Osteoblast (primary cell): ENCODE results near the gene MRPL54. TPM values are rescaled to one million over a fixed set of nuclear protein-coding genes. Genes with fewer than 3 reads are reported as not detected.

Experiments used
- DNase-seq: peaks from one replicate; pipeline ENCODE4 v3.0.0; 2011; ENCODE audit warnings: low spot score, mixed read lengths; ENCODE audit not compliant: insufficient read length; ENCODE audit errors: missing footprints
- H2AFZ ChIP-seq: 2 replicates; pipeline ENCODE4 v1.6.0; 2011; ENCODE audit warnings: mild to moderate bottlenecking, low read length
- H3K27ac ChIP-seq: 2 replicates; pipeline ENCODE4 v1.5.1; 2011; ENCODE audit warnings: mild to moderate bottlenecking, low read depth, low read length, moderate library complexity
- H3K27me3 ChIP-seq: 2 replicates; pipeline ENCODE4 v1.6.0; 2012; ENCODE audit warnings: mild to moderate bottlenecking, control low read depth, inconsistent platforms, low read length, moderate library complexity; ENCODE audit not compliant: insufficient read depth
- H3K36me3 ChIP-seq: 2 replicates; pipeline ENCODE4 v1.5.1; 2011; ENCODE audit warnings: mild to moderate bottlenecking, low read length, control low read depth, moderate library complexity; ENCODE audit not compliant: insufficient read depth
- H3K4me1 ChIP-seq: 2 replicates; pipeline ENCODE4 v1.5.1; 2011; ENCODE audit warnings: mild to moderate bottlenecking, low read length, control low read depth, moderate library complexity; ENCODE audit not compliant: insufficient read depth
- H3K4me2 ChIP-seq: 2 replicates; pipeline ENCODE4 v1.6.0; 2011; ENCODE audit warnings: mild to moderate bottlenecking, low read length; ENCODE audit not compliant: insufficient read depth
- H3K4me3 ChIP-seq: fragments of 200-600 bp; sonication (generic); 3 replicates; pipeline ENCODE4 v1.5.1; 2012; ENCODE audit warnings: mild to moderate bottlenecking, low read length, inconsistent platforms; ENCODE audit not compliant: insufficient read depth
- H3K79me2 ChIP-seq: 2 replicates; pipeline ENCODE4 v1.6.0; 2012; ENCODE audit warnings: mild to moderate bottlenecking, low read length, control low read depth, inconsistent platforms; ENCODE audit not compliant: insufficient read depth
- H3K9me3 ChIP-seq: 2 replicates; pipeline ENCODE4 v1.5.1; 2011; ENCODE audit warnings: low read depth, low read length, control low read depth
- H4K20me1 ChIP-seq: 2 replicates; pipeline ENCODE4 v1.6.0; 2012; ENCODE audit warnings: mild to moderate bottlenecking, low read length, control low read depth; ENCODE audit not compliant: insufficient read depth
- CTCF ChIP-seq: IDR thresholded peaks from 2 replicates; pipeline ENCODE4 v1.5.1; 2011; ENCODE audit warnings: mild to moderate bottlenecking, low read depth, low read length, moderate library complexity; ENCODE audit errors: extremely low read depth
- total RNA-seq: library from RNA; depleted of rRNA; stranded (reverse); fragments of >200 nt; gene quantifications from 2 replicates; pipeline ENCODE4 v1.2.3, GENCODE V29; 2012

MRPL54 gene
- total RNA-seq, 1 donor, result 41.6 TPM

GRCh38 chr19:3788996-3789778, 26.7 kb downstream of the MRPL54 start:
- no peaks in the 10 kb centered on the region for H4K20me1 ChIP-seq
- no peaks in the 10 kb centered on the region for H3K4me1 ChIP-seq
- H3K9me3 ChIP-seq, result no peaks in the 10 kb centered on the region
- no peak overlapping the region for H3K27ac ChIP-seq
- H2AFZ ChIP-seq, result no peak overlapping the region
- no peak for TF ChIP-seq CTCF
- peaks cover 9% of the 10 kb centered on the region for H3K27me3 ChIP-seq
- peak; percentile 76 for DNase-seq
- H3K36me3 ChIP-seq, result no peaks in the 10 kb centered on the region
- no peak overlapping the region for H3K4me3 ChIP-seq
- H3K4me2 ChIP-seq, result no peak overlapping the region
- H3K79me2 ChIP-seq, result no peaks in the 10 kb centered on the region

- no peak overlapping the region for H3K4me3 ChIP-seq
- no peak overlapping the region for H3K27ac ChIP-seq
- no peaks in the 10 kb centered on the region for H3K9me3 ChIP-seq
- peaks cover 4% of the 10 kb centered on the region for H3K27me3 ChIP-seq
- H4K20me1 ChIP-seq, result no peaks in the 10 kb centered on the region
- H3K36me3 ChIP-seq, result no peaks in the 10 kb centered on the region
- H2AFZ ChIP-seq, result no peak overlapping the region
- H3K4me2 ChIP-seq, result no peak overlapping the region
- DNase-seq, result peak; percentile 49
- no peak for TF ChIP-seq CTCF
- H3K4me1 ChIP-seq, result no peaks in the 10 kb centered on the region
- H3K79me2 ChIP-seq, result no peaks in the 10 kb centered on the region
Observed at GRCh38 chr19:3790209-3790734, 27.8 kb downstream of the MRPL54 start.

- Histone ChIP-seq H3K27ac (no peak overlapping the region), H3K4me1 (no peaks in the 10 kb centered on the region), H3K4me3 (no peak overlapping the region), H3K4me2 (no peak overlapping the region), H3K79me2 (no peaks in the 10 kb centered on the region), H4K20me1 (no peaks in the 10 kb centered on the region), H3K36me3 (no peaks in the 10 kb centered on the region), H3K27me3 (peaks cover 4% of the 10 kb centered on the region), H2AFZ (no peak overlapping the region), H3K9me3 (no peaks in the 10 kb centered on the region)
- no peak for TF ChIP-seq CTCF
- peak; percentile 5 for DNase-seq
Observed at GRCh38 chr19:3790941-3791340, 28.5 kb downstream of the MRPL54 start.

- Histone ChIP-seq H4K20me1 (no peaks in the 10 kb centered on the region), H3K9me3 (no peaks in the 10 kb centered on the region), H3K27ac (no peak overlapping the region), H2AFZ (no peak overlapping the region), H3K4me3 (no peak overlapping the region), H3K79me2 (no peaks in the 10 kb centered on the region), H3K4me2 (no peak overlapping the region), H3K27me3 (no peaks in the 10 kb centered on the region), H3K4me1 (no peaks in the 10 kb centered on the region), H3K36me3 (no peaks in the 10 kb centered on the region)
- TF ChIP-seq CTCF, result no peak
- no peak for DNase-seq
Observed at GRCh38 chr19:3792114-3792513, 29.6 kb downstream of the MRPL54 start.
